ENCODE data around the gene SLC1A4.

Gene SLC1A4

GRCh38 chr2:65035351-65035943 is 46.2 kb downstream of the SLC1A4 start:
- no peak for TF ChIP-seq CTCF (IDR thresholded peaks at IDR 0.05)

DNA sequence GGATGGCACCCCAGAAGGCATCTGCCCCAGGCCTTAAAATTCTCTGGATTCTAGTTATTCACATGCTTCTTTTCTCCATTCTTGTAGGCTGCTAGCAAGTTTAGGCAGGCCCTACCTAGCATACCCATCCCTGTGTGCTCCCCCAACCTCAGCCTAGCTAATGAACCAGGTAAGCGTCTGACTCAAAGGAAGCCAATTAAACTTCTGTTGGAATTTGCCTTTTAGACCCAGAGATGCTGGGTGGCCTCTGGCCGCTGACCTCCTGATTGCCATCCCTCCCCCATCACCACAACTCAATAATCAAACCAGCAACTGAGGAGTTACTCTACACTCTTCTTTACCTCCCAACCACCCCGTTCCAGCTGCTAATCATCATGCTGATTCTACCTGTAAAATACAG is 48.0 kb downstream of the SLC1A4 start:
- TF ChIP-seq CTCF (IDR thresholded peaks at IDR 0.05) = no peak

DNA sequence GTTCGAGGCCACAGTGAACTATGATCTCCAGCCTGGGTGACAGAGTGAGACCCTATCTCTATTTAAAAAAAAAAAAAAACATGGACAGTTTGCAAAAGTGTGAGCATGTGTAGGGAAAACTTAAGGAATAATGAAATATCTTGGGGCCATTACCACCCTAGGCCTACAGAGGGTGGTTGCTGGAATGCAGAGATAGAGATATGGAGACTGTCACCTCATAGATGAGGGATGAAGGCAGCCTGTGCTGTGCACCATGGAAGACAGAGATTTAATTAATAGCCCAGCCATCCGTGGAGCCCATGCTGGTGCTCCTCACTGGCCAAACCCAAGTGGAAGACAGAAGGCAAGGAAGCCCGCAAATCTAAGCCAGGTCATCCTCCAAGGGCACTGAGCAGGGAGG is 50.4 kb downstream of the SLC1A4 start:
- TF ChIP-seq CTCF (IDR thresholded peaks at IDR 0.05) = no peak

- peak; percentile 69 for TF ChIP-seq CTCF (IDR thresholded peaks at IDR 0.05)
Measured at GRCh38 chr2:65040400-65041261, 51.4 kb downstream of the SLC1A4 start.

GRCh38 chr2:65043001-65043400 is 53.8 kb downstream of the SLC1A4 start:
- no peak for TF ChIP-seq CTCF (IDR thresholded peaks at IDR 0.05)

DNA sequence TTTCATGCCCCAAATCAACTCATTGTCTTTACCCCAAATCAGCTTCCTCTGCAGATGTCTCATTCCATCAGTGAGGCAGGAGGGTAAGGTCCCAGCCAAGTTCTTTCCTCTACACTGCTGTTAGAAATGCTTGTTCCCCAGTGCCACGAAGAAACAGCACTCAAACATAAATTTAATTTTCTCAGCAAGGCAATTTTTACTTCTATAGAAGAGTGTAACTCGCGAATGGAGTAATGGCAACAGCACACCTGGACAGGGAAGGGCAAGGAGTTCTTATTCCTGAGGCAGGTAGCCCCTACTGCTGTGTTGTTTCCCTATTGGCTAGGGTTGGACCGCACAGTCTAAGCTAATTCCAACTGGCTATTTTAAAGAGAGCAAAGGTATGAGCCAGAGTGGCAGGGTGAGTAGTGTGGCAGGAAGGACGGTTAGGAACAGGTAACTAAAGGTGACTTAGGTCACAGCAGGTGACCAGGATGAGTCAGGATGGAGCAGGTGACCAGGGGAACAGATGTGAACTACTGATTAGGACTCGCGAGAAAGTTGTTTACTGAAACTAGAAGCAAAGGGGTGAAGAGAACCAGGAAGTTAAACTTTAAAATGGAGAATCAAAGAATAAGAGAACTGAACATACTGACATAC is 55.0 kb downstream of the SLC1A4 start:
- TF ChIP-seq CTCF (IDR thresholded peaks at IDR 0.05) = no peak

DNA sequence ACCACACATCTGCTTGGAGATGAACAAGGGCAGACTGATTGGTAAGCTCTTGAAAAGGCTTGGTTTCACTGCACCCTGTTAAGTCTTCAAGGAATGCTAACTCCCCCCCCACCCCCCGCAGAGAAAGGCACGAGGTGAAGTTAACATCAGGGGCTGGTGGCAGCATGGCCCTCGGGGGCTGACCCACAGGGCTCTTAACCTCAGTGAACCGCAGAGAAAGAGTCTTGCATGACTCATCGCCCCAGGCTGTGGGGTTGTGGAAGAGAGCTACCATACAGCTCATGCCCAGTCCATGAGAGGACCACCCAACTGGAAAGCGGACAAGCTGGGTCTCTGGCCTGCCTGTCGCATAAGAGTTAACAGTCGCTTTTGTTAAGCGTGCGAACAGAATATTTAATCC is 56.5 kb downstream of the SLC1A4 start:
- no peak for TF ChIP-seq CTCF (IDR thresholded peaks at IDR 0.05)
